CD4-positive, alpha-beta T cell treated with Interleukin-10 for 1 hour (primary cell): Measurements from ENCODE around the gene OSGEPL1.
"Not testable (repeated sequence)": the region's sequence is repeated elsewhere in the genome, so short reads cannot be mapped to it uniquely, and the experiment has no call there.

ENCODE experiments used
- DNase-seq: peaks from one replicate; pipeline ENCODE4 v3.0.0-alpha.2; 2020

OSGEPL1 gene

DNA sequence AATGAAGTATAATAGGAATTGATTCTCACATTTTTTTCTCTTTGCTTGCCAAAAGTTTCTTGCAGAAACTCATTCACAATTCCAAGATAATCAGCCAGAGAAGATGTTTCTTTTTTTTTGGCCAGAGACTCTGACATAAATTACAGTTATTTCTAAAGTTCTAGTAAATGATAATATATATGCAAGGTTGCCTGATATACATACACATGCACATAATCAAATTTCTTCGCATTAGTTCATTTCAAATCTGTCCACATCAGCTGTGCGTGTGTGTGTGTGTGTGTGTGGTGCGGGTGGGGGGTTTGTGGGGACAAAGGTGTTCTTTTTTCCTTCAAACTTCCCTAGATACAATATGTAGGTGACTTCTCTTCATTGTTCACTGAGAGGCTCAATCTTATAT lies 33.2 kb downstream of the OSGEPL1 start:
- no peak for DNase-seq

DNA sequence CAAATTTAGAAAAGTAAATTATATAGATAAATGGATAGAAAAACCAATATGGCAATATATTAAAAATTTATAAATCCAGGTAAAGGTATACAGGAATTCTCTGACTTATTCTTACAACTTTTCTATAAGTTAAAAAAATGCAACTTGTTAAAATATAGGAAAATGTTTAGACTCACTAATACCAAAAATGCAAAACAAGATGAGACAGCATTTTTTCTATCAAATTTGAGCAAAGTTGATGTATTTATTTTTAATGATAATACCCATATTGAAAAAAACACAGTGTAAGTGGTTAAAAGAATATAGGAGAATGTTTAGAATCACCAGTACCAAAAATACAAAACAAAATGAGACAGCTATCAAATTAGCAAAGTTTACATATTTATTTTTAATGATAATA lies 35.7 kb downstream of the OSGEPL1 start:
- no peak for DNase-seq

DNA sequence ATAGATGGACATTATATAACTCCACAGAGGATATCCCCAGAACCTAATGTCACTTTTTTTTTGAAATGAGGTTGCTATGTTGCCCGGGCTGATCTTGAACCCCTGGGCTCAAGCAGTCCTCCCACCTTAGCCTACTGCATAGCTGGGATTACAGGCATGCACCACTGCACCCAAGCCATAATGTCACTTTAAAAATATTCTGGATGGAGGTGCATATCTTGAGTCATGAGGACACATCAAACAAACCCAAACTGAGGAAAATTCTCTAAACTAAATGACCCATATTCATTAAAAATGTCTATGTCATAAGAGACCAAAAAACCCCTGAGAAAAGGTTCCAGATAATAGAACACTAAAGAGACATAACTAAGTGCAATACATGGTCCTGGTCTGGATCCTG lies 36.3 kb downstream of the OSGEPL1 start:
- DNase-seq = no peak

DNA sequence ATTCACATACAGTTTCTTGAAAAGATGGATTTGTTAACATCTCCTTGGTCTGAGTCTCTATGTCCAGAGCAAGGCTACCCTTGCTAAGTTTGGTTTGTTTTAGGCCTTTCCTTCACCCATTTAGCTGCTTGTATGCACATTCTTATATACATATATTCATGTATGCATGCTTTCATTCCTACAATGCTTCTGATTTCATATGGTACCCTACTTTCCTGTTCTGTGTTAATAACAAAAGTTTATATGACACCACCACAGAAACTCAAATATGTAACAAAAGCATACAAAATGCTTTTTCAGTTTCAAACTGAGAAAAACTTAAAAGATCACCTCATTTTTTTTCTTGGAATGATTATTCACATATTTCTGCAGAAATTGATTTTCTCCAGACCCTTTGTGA lies 39.4 kb downstream of the OSGEPL1 start:
- DNase-seq = no peak

DNA sequence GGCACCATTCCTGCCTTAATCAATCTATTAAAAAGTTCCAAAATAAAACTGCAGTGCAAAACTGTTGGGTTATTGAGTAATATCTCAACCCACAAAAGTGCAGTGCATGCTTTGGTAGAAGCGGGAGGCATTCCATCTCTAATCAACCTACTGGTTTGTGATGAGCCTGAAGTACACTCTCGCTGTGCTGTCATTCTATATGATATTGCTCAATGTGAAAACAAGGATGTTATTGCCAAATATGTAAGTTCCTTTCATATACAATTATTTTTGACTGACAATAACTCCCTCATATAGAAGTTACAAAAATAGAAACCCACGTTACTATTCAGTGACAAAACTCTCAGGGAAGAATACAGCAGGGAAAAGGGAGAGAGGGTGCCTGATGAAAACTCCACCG lies 43.0 kb downstream of the OSGEPL1 start:
- no peak for DNase-seq

DNA sequence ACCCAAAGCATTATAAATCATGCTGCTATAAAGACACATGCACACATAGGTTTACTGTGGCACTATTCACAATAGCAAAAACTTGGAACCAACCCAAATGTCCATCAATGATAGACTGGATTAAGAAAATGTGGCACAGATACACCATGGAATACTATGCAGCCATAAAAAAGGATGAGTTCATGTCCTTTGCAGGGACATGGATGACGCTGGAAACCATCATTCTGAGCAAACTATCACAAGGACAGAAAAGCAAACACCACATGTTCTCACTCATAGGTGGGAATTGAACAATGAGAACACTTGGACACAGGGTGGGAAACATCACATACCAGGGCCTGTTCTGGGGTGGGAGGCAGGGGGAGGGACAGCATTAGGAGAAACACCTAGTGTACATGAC lies 45.0 kb downstream of the OSGEPL1 start:
- DNase-seq = not testable (repeated sequence)

GRCh38 chr2:189709501-189710221 lies 52.9 kb downstream of the OSGEPL1 start:
- DNase-seq = no peak

DNA sequence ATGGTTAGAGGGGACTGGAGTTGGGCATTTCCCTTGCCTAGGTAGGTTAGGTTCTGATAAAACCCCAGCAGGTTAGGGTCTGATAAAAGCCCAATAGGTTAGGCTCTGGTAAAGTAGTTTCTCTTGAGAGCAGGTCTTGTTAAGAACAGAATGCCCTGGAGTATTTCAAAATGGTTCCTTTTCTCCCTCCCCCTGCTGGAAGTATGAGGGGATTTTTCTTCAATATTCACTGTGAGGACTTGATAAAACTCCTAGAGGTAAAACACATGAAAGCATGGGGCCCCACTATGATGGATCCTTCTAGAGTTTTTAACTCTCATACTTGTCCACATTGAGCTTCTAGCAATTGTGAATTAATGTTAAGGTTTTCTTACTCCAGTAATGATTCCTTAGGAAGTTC lies 60.5 kb downstream of the OSGEPL1 start:
- no peak for DNase-seq

GRCh38 chr2:189700681-189701080 lies 61.9 kb downstream of the OSGEPL1 start:
- no peak for DNase-seq

- peak; percentile 69 for DNase-seq
These were observed 64.3 kb downstream of the OSGEPL1 start for GRCh38 chr2:189698020-189698887.
